Trophoblast cell (in vitro differentiated cells and primary cell): ENCODE data around the gene TSPAN4.

Experiments used
- DNase-seq, 2 donors: peaks; one replicate each; pipeline ENCODE4 v3.0.0-alpha.2; 2016
- H2AFZ ChIP-seq: 2 replicates; pipeline ENCODE4 v1.6.1; 2013; ENCODE audit warnings: low read length, moderate library complexity, mild to moderate bottlenecking; ENCODE audit not compliant: insufficient read depth, poor library complexity
- H2AK5ac ChIP-seq: 2 replicates; pipeline ENCODE4 v1.6.1; 2013; ENCODE audit warnings: mild to moderate bottlenecking, low read length
- H2BK120ac ChIP-seq: 2 replicates; pipeline ENCODE4 v1.6.1; 2013; ENCODE audit warnings: low read length, mild to moderate bottlenecking, moderate library complexity; ENCODE audit not compliant: insufficient read depth, poor library complexity
- H2BK12ac ChIP-seq: 2 replicates; pipeline ENCODE4 v1.6.1; 2013; ENCODE audit warnings: mild to moderate bottlenecking, low read length, moderate library complexity
- H2BK5ac ChIP-seq: 2 replicates; pipeline ENCODE4 v1.6.1; 2013; ENCODE audit warnings: low read length, low read depth, moderate library complexity, mild to moderate bottlenecking; ENCODE audit not compliant: poor library complexity
- H3K14ac ChIP-seq: 2 replicates; pipeline ENCODE4 v1.6.1; 2013; ENCODE audit warnings: mild to moderate bottlenecking, low read length
- H3K18ac ChIP-seq: 2 replicates; pipeline ENCODE4 v1.6.1; 2013; ENCODE audit warnings: mild to moderate bottlenecking, low read length
- H3K23ac ChIP-seq: 2 replicates; pipeline ENCODE4 v1.6.1; 2013; ENCODE audit warnings: low read length
- H3K27ac ChIP-seq: 2 replicates; pipeline ENCODE4 v1.5.1; 2013; ENCODE audit warnings: low read depth, mild to moderate bottlenecking, inconsistent platforms, low read length, moderate library complexity
- H3K27me3 ChIP-seq: 2 replicates; pipeline ENCODE4 v1.6.1; 2013; ENCODE audit warnings: inconsistent platforms, mild to moderate bottlenecking, low read length, moderate library complexity; ENCODE audit not compliant: insufficient read depth
- H3K36me3 ChIP-seq, 2 experiments: 1 replicate in 1 of 2; 2 replicates in 1 of 2; pipeline ENCODE4 v1.6.1; 2013; ENCODE audit warnings: low read length in 2 of 2, mild to moderate bottlenecking in 2 of 2, moderate library complexity in 1 of 2; ENCODE audit not compliant: insufficient read depth in 2 of 2, control insufficient read depth in 1 of 2
- H3K4ac ChIP-seq: 2 replicates; pipeline ENCODE4 v1.6.1; 2013; ENCODE audit warnings: low read depth, mild to moderate bottlenecking, low read length, moderate library complexity
- H3K4me1 ChIP-seq, 2 experiments: 1 replicate in 1 of 2; 2 replicates in 1 of 2; pipeline ENCODE4 v1.6.1; 2013; ENCODE audit warnings: low read length in 2 of 2, mild to moderate bottlenecking in 2 of 2, moderate library complexity in 1 of 2; ENCODE audit not compliant: insufficient read depth in 2 of 2, control insufficient read depth in 1 of 2
- H3K4me2 ChIP-seq: 2 replicates; pipeline ENCODE4 v1.6.1; 2013; ENCODE audit warnings: inconsistent platforms, mild to moderate bottlenecking, low read length, moderate library complexity
- H3K4me3 ChIP-seq: 2 replicates; pipeline ENCODE4 v1.5.1; 2013; ENCODE audit warnings: mild to moderate bottlenecking, low read depth, low read length, inconsistent platforms
- H3K79me1 ChIP-seq: one replicate; pipeline ENCODE4 v1.6.1; 2013; ENCODE audit warnings: low read length
- H3K79me2 ChIP-seq: 2 replicates; pipeline ENCODE4 v1.6.1; 2013; ENCODE audit warnings: low read length, mild to moderate bottlenecking; ENCODE audit not compliant: control insufficient read depth, insufficient read depth, poor library complexity
- H3K9ac ChIP-seq: 2 replicates; pipeline ENCODE4 v1.6.1; 2013; ENCODE audit warnings: mild to moderate bottlenecking, low read length
- H3K9me3 ChIP-seq: 2 replicates; pipeline ENCODE4 v1.6.1; 2013; ENCODE audit warnings: low read depth, mild to moderate bottlenecking, control low read depth, inconsistent platforms, low read length; ENCODE audit not compliant: insufficient read depth
- H4K12ac ChIP-seq: 2 replicates; pipeline ENCODE4 v1.6.1; 2013; ENCODE audit warnings: low read depth, mild to moderate bottlenecking, low read length, moderate library complexity
- H4K8ac ChIP-seq: 2 replicates; pipeline ENCODE4 v1.6.1; 2013; ENCODE audit warnings: low read depth, mild to moderate bottlenecking, low read length, moderate library complexity
- H4K91ac ChIP-seq: one replicate; pipeline ENCODE4 v1.6.1; 2013; ENCODE audit warnings: low read depth, mild to moderate bottlenecking, low read length, moderate library complexity
- WGBS: extraction: QIAGEN DNeasy Blood & Tissue Kit; methylation state at CpG from one replicate; pipeline ENCODE4 v1.1.7; 2013; ENCODE audit warnings: missing lambda C conversion rate; ENCODE audit not compliant: insufficient read length, insufficient coverage; ENCODE audit errors: extremely low coverage; 5-methylcytosine and 5-hydroxymethylcytosine counted together

Gene TSPAN4

DNA sequence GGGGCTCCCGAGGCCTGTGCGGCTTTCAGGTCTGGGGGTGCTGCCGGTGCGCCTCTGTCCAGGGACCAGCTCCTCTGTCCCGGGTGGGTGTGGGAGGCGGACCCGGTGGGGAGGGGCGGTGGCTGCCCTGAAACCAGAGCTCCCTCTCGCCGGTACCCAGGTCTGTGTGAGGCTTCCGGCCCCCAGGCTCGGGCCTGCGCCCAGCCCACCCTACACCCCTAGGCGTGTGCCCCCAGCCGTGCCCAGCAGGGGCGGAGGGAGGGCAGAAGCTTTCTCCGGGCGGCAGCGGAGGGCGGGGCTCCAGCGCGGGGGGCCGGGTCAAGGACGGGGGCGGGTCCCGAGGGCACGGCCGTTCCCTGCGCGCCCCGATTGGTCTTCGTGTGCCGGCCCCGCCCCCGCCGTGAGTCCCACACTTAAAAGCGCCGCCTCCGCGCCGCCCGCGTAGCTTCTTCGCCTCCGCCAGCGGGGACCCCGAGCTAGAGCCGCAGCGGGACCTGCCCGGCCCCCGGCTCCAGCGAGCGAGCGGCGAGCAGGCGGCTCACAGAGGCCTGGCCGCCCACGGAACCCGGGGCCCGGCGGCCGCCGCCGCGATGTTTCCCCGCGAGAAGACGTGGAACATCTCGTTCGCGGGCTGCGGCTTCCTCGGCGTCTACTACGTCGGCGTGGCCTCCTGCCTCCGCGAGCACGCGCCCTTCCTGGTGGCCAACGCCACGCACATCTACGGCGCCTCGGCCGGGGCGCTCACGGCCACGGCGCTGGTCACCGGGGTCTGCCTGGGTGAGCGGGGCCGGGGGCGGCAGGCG lies 23.3 kb upstream of the TSPAN4 start:
- H2BK12ac ChIP-seq: peak overlapping the region; percentile 20
- peak overlapping the region; percentile 50 for H2AFZ ChIP-seq
- peak overlapping the region; percentile 10 for H2BK5ac ChIP-seq
- H2BK120ac ChIP-seq: no peak overlapping the region
- peaks cover 13 to 14% of the 10 kb centered on the region in 2 experiments for H3K4me1 ChIP-seq
- H3K4me3 ChIP-seq: peak overlapping the region; percentile 95
- DNase-seq: peak; percentile 83 to 90
- H3K36me3 ChIP-seq: peaks cover 15 to 17% of the 10 kb centered on the region in 2 experiments
- H3K27me3 ChIP-seq: no peaks in the 10 kb centered on the region
- H3K27ac ChIP-seq: peak overlapping the region; percentile 18
- peak overlapping the region; percentile 68 for H4K12ac ChIP-seq
- no peak overlapping the region for H3K23ac ChIP-seq
- H4K91ac ChIP-seq: peak overlapping the region; percentile 36
- no CpG with 5 or more reads among the region's 96 CpGs for WGBS
- peaks cover 3% of the 10 kb centered on the region for H3K79me2 ChIP-seq
- H3K4ac ChIP-seq: no peak overlapping the region
- peaks cover 2% of the 10 kb centered on the region for H3K9me3 ChIP-seq
- H3K4me2 ChIP-seq: peak overlapping the region; percentile 96
- peak overlapping the region; percentile 8 for H2AK5ac ChIP-seq
- peaks cover 7% of the 10 kb centered on the region for H3K79me1 ChIP-seq
- peak overlapping the region; percentile 86 for H3K18ac ChIP-seq
- peak overlapping the region; percentile 63 for H3K14ac ChIP-seq
- peak overlapping the region; percentile 93 for H3K9ac ChIP-seq
- H4K8ac ChIP-seq: peak overlapping the region; percentile 81

GRCh38 chr11:819943-820649 lies 22.6 kb upstream of the TSPAN4 start:
- Histone ChIP-seq H3K27ac (no peak overlapping the region), H2AK5ac (no peak overlapping the region), H3K36me3 (peaks cover 23 to 25% of the 10 kb centered on the region in 2 experiments), H3K4me2 (peak overlapping the region; percentile 96), H3K23ac (no peak overlapping the region), H2BK5ac (no peak overlapping the region), H2BK12ac (no peak overlapping the region), H3K79me1 (peaks cover 7% of the 10 kb centered on the region), H3K79me2 (peaks cover 3% of the 10 kb centered on the region), H3K9ac (no peak overlapping the region), H4K91ac (no peak overlapping the region), H2BK120ac (no peak overlapping the region), H2AFZ (no peak overlapping the region), H4K12ac (no peak overlapping the region), H3K9me3 (peaks cover 2% of the 10 kb centered on the region), H3K4me1 (peaks cover 13 to 14% of the 10 kb centered on the region in 2 experiments), H4K8ac (no peak overlapping the region), H3K14ac (no peak overlapping the region), H3K4ac (no peak overlapping the region), H3K4me3 (peak overlapping the region; percentile 95), H3K18ac (no peak overlapping the region), H3K27me3 (no peaks in the 10 kb centered on the region)
- no CpG with 5 or more reads among the region's 47 CpGs for WGBS
- peak; percentile 80 to 89 for DNase-seq

- Histone ChIP-seq H3K79me1 (peaks cover 7% of the 10 kb centered on the region), H4K12ac (no peak overlapping the region), H2BK120ac (no peak overlapping the region), H2BK12ac (no peak overlapping the region), H3K79me2 (peaks cover 3% of the 10 kb centered on the region), H3K4me3 (no peak overlapping the region), H3K18ac (no peak overlapping the region), H3K4me1 (peaks cover 13 to 14% of the 10 kb centered on the region in 2 experiments), H2AFZ (no peak overlapping the region), H3K4ac (no peak overlapping the region), H2AK5ac (no peak overlapping the region), H3K36me3 (peaks cover 25% of the 10 kb centered on the region in 2 experiments), H3K27me3 (no peaks in the 10 kb centered on the region), H2BK5ac (no peak overlapping the region), H3K14ac (no peak overlapping the region), H4K91ac (no peak overlapping the region), H3K23ac (no peak overlapping the region), H3K27ac (no peak overlapping the region), H3K9me3 (peaks cover 2% of the 10 kb centered on the region), H3K9ac (no peak overlapping the region), H4K8ac (no peak overlapping the region), H3K4me2 (peak overlapping the region; percentile 96)
- peak; percentile 66 to 67 for DNase-seq
- WGBS: no CpG with 5 or more reads among the region's 11 CpGs
Measured at GRCh38 chr11:820655-821511, 21.8 kb upstream of the TSPAN4 start.
